Measurements from ENCODE around the gene ZDHHC14.

ZDHHC14 gene

GRCh38 chr6:157410045-157410444 is 29.1 kb downstream of the ZDHHC14 start:
- in situ Hi-C loops (cut with HindIII; ENCODE audit: low pct_ligation_motif_present, low sequenced_read_pairs), result no loop called here
- DNase-seq, result peak; percentile 8
- no peak overlapping the region for H3K27ac ChIP-seq
- no peaks in the 10 kb centered on the region for H3K27me3 ChIP-seq (replicated peaks)
- no peak overlapping the region for H3K4me3 ChIP-seq (ENCODE audit: low read depth, low read length)
- H3K36me3 ChIP-seq (replicated peaks), result no peaks in the 10 kb centered on the region
- TF ChIP-seq CTCF (IDR thresholded peaks at IDR 0.05; ENCODE audit: low read depth, low read length, missing control alignments), result no peak

- Histone ChIP-seq H3K4me3 (ENCODE audit: low read depth, low read length) (no peak overlapping the region), H3K36me3 (replicated peaks) (no peaks in the 10 kb centered on the region), H3K27ac (no peak overlapping the region), H3K27me3 (replicated peaks) (no peaks in the 10 kb centered on the region)
- in situ Hi-C loops (cut with HindIII; ENCODE audit: low pct_ligation_motif_present, low sequenced_read_pairs), result no loop called here
- no peak for TF ChIP-seq CTCF (IDR thresholded peaks at IDR 0.05; ENCODE audit: low read depth, low read length, missing control alignments)
- no peak for DNase-seq
Measured at GRCh38 chr6:157411368-157411767, 30.4 kb downstream of the ZDHHC14 start.

GRCh38 chr6:157412791-157413190 is 31.8 kb downstream of the ZDHHC14 start:
- no peak for DNase-seq
- no peak for TF ChIP-seq CTCF (IDR thresholded peaks at IDR 0.05; ENCODE audit: low read depth, low read length, missing control alignments)
- in situ Hi-C loops (cut with HindIII; ENCODE audit: low pct_ligation_motif_present, low sequenced_read_pairs), result no loop called here
- H3K27me3 ChIP-seq (replicated peaks), result no peaks in the 10 kb centered on the region
- no peak overlapping the region for H3K4me3 ChIP-seq (ENCODE audit: low read depth, low read length)
- no peaks in the 10 kb centered on the region for H3K36me3 ChIP-seq (replicated peaks)
- H3K27ac ChIP-seq, result no peak overlapping the region

- in situ Hi-C loops (cut with HindIII; ENCODE audit: low pct_ligation_motif_present, low sequenced_read_pairs), result no loop called here
- DNase-seq, result no peak
- H3K27me3 ChIP-seq (replicated peaks), result no peaks in the 10 kb centered on the region
- no peaks in the 10 kb centered on the region for H3K36me3 ChIP-seq (replicated peaks)
- H3K4me3 ChIP-seq (ENCODE audit: low read depth, low read length), result no peak overlapping the region
- no peak overlapping the region for H3K27ac ChIP-seq
- no peak for TF ChIP-seq CTCF (IDR thresholded peaks at IDR 0.05; ENCODE audit: low read depth, low read length, missing control alignments)
Measured at GRCh38 chr6:157420497-157420896, 39.5 kb downstream of the ZDHHC14 start.

GRCh38 chr6:157424491-157425020 is 43.6 kb downstream of the ZDHHC14 start:
- Histone ChIP-seq H3K36me3 (replicated peaks) (no peaks in the 10 kb centered on the region), H3K27me3 (replicated peaks) (no peaks in the 10 kb centered on the region), H3K27ac (no peak overlapping the region), H3K4me3 (ENCODE audit: low read depth, low read length) (no peak overlapping the region)
- no peak for TF ChIP-seq CTCF (IDR thresholded peaks at IDR 0.05; ENCODE audit: low read depth, low read length, missing control alignments)
- no peak for DNase-seq
- in situ Hi-C loops (cut with HindIII; ENCODE audit: low pct_ligation_motif_present, low sequenced_read_pairs), result no loop called here

GRCh38 chr6:157427969-157428368 is 47.0 kb downstream of the ZDHHC14 start:
- no peak for TF ChIP-seq CTCF (IDR thresholded peaks at IDR 0.05; ENCODE audit: low read depth, low read length, missing control alignments)
- no peak for DNase-seq
- no peaks in the 10 kb centered on the region for H3K36me3 ChIP-seq (replicated peaks)
- no peak overlapping the region for H3K27ac ChIP-seq
- H3K27me3 ChIP-seq (replicated peaks), result no peaks in the 10 kb centered on the region
- H3K4me3 ChIP-seq (ENCODE audit: low read depth, low read length), result no peak overlapping the region
- in situ Hi-C loops (cut with HindIII; ENCODE audit: low pct_ligation_motif_present, low sequenced_read_pairs), result no loop called here
